Liver (tissue), 3 donors: ENCODE results near the gene OR4E2.

Source experiments
- ATF3 ChIP-seq: IDR thresholded peaks from 2 replicates; pipeline ENCODE4 v1.6.1; 2016; ENCODE audit warnings: antibody characterized with exemption
- CTCF ChIP-seq: fragments of 150-350 bp; IDR thresholded peaks from 2 replicates; pipeline ENCODE4 v1.5.1; 2017; ENCODE audit warnings: improper control_type of control experiment, low read depth, low read length; ENCODE audit not compliant: missing input control
- EGR1 ChIP-seq, 2 donors: IDR thresholded peaks; 2 replicates each; pipeline ENCODE4 v1.6.1; 2016 to 2018; ENCODE audit warnings: antibody characterized with exemption in 2 of 2, low read depth in 2 of 2
- GABPA ChIP-seq, 2 donors: IDR thresholded peaks in 1 of 2; conservative IDR thresholded peaks in 1 of 2; 2 replicates each; pipeline ENCODE4 v1.6.1; 2016; ENCODE audit warnings: antibody characterized with exemption in 2 of 2, mild to moderate bottlenecking in 1 of 2, moderate library complexity in 1 of 2
- HNF4A ChIP-seq, 2 donors: conservative IDR thresholded peaks; 2 replicates each; pipeline ENCODE4 v1.6.1; 2016; ENCODE audit warnings: antibody characterized with exemption in 2 of 2, mild to moderate bottlenecking in 2 of 2
- REST ChIP-seq: IDR thresholded peaks from 2 replicates; pipeline ENCODE4 v1.6.1; 2016; ENCODE audit warnings: antibody characterized with exemption, mild to moderate bottlenecking
- SP1 ChIP-seq: IDR thresholded peaks from 2 replicates; pipeline ENCODE4 v1.6.1; 2018; ENCODE audit warnings: antibody characterized with exemption, mild to moderate bottlenecking
- YY1 ChIP-seq: IDR thresholded peaks from 2 replicates; pipeline ENCODE4 v1.6.1; 2016; ENCODE audit warnings: antibody characterized with exemption, mild to moderate bottlenecking
- donor health status: healthy.
- donor health status: healthy.

GRCh38 chr14:21714318-21714929, 60.8 kb downstream of the OR4E2 start:
- no peak for TF ChIP-seq CTCF
- TF ChIP-seq HNF4A (conservative IDR thresholded peaks at IDR 0.05), result no peak
- no peak for TF ChIP-seq REST
- TF ChIP-seq GABPA (IDR thresholded peaks at IDR 0.05 in 1 of 2, conservative IDR thresholded peaks at IDR 0.05 in 1 of 2), result no peak
- no peak for TF ChIP-seq EGR1 (IDR thresholded peaks at IDR 0.05; ENCODE audit: low read depth in 2 of 2)
- TF ChIP-seq SP1, result no peak
- no peak for TF ChIP-seq YY1
- TF ChIP-seq ATF3, result no peak
